Measurements from ENCODE around the gene PCDHAC2.

PCDHAC2 gene

GRCh38 chr5:140982083-140982716 is 15.9 kb downstream of the PCDHAC2 start:
- no peak for DNase-seq (ENCODE audit: low read depth in 3 of 3, low spot score in 1 of 3)

GRCh38 chr5:140986117-140986521 is 19.8 kb downstream of the PCDHAC2 start:
- DNase-seq (ENCODE audit: low read depth in 3 of 3, low spot score in 1 of 3), result no peak

- DNase-seq (ENCODE audit: low read depth in 3 of 3, low spot score in 1 of 3), result no peak
Measured at GRCh38 chr5:140988100-140988499, 21.8 kb downstream of the PCDHAC2 start.

GRCh38 chr5:140988608-140989007 is 22.3 kb downstream of the PCDHAC2 start:
- no peak for DNase-seq (ENCODE audit: low read depth in 3 of 3, low spot score in 1 of 3)

- no peak for DNase-seq (ENCODE audit: low read depth in 3 of 3, low spot score in 1 of 3)
Measured at GRCh38 chr5:140989254-140990020, 23.2 kb downstream of the PCDHAC2 start.

GRCh38 chr5:140992828-140993227 is 26.6 kb downstream of the PCDHAC2 start:
- no peak for DNase-seq (ENCODE audit: low read depth in 3 of 3, low spot score in 1 of 3)

GRCh38 chr5:140996060-140996459 is 29.8 kb downstream of the PCDHAC2 start:
- DNase-seq (ENCODE audit: low read depth in 3 of 3, low spot score in 1 of 3), result no peak

GRCh38 chr5:140998921-140999410 is 32.7 kb downstream of the PCDHAC2 start:
- DNase-seq (ENCODE audit: low read depth in 3 of 3, low spot score in 1 of 3), result no peak

- DNase-seq (ENCODE audit: low read depth in 3 of 3, low spot score in 1 of 3), result no peak
Measured at GRCh38 chr5:141001446-141001843, 35.2 kb downstream of the PCDHAC2 start.

- no peak for DNase-seq (ENCODE audit: low read depth in 3 of 3, low spot score in 1 of 3)
Measured at GRCh38 chr5:141001844-141002604, 35.7 kb downstream of the PCDHAC2 start.

GRCh38 chr5:141002605-141002965 is 36.3 kb downstream of the PCDHAC2 start:
- no peak for DNase-seq (ENCODE audit: low read depth in 3 of 3, low spot score in 1 of 3)

GRCh38 chr5:141003031-141003430 is 36.8 kb downstream of the PCDHAC2 start:
- no peak for DNase-seq (ENCODE audit: low read depth in 3 of 3, low spot score in 1 of 3)

GRCh38 chr5:141003791-141004611 is 37.7 kb downstream of the PCDHAC2 start:
- DNase-seq (ENCODE audit: low read depth in 3 of 3, low spot score in 1 of 3), result no peak

- DNase-seq (ENCODE audit: low read depth in 3 of 3, low spot score in 1 of 3), result no peak
Measured at GRCh38 chr5:141007791-141008190, 41.5 kb downstream of the PCDHAC2 start.

- no peak for DNase-seq (ENCODE audit: low read depth in 3 of 3, low spot score in 1 of 3)
Measured at GRCh38 chr5:141010047-141010793, 43.9 kb downstream of the PCDHAC2 start.

- DNase-seq (ENCODE audit: low read depth in 3 of 3, low spot score in 1 of 3), result no peak
Measured at GRCh38 chr5:141017943-141018342, 51.7 kb downstream of the PCDHAC2 start.

Measured in stimulated activated CD4-positive, alpha-beta T cell treated with anti-CD3 and anti-CD28 coated beads, TNF-alpha, amount 100 ng/mL, for 1 hour (primary cell).